Activated T-helper 1 cell treated with anti-CD3 and anti-CD28 coated beads, Interleukin-12 subunit alpha, Interleukin-12 subunit beta, Interleukin-2, Interleukin-4 antibody, amounts not matched to agents 30 ng/mL and 10 ng/mL and 1 ng/mL, durations not matched to agents 14 hours and 24 hours and 36 hours (primary cell): ENCODE measurements around the gene ZNF397. TPM values are rescaled to one million over a fixed set of nuclear protein-coding genes. Genes with fewer than 3 reads are reported as not detected.
A peak's percentile ranks its signal among the peaks of the same experiment; 100 is the strongest.

Experiments
- DNase-seq: peaks from one replicate; pipeline ENCODE4 v3.0.0; 2021; ENCODE audit warnings: low spot score
- H3K27ac Mint-ChIP-seq: one replicate; pipeline ENCODE4 v1.8.0; 2021; ENCODE audit warnings: mild to moderate bottlenecking, mixed read lengths
- H3K27me3 Mint-ChIP-seq: one replicate; pipeline ENCODE4 v1.8.0; 2022; ENCODE audit warnings: mild to moderate bottlenecking, moderate library complexity, mixed read lengths; ENCODE audit not compliant: insufficient read depth
- H3K36me3 Mint-ChIP-seq: one replicate; pipeline ENCODE4 v1.8.0; 2021; ENCODE audit warnings: low read depth, mixed read lengths
- H3K4me1 Mint-ChIP-seq: one replicate; pipeline ENCODE4 v1.8.0; 2021; ENCODE audit warnings: low read depth, mixed read lengths
- H3K4me3 Mint-ChIP-seq: one replicate; pipeline ENCODE4 v1.8.0; 2021; ENCODE audit warnings: mild to moderate bottlenecking, moderate library complexity, mixed read lengths
- H3K9me3 Mint-ChIP-seq: one replicate; pipeline ENCODE4 v1.8.0; 2021; ENCODE audit warnings: mixed read lengths
- intact Hi-C: fragments of 100-400 bp; cut with micrococcal nuclease; formaldehyde crosslinking; loops from one replicate; pipeline ENCODE4 v1.15.1; 2024
- total RNA-seq: library from RNA; stranded (reverse); gene quantifications from 2 replicates; pipeline ENCODE4 v1.2.3, GENCODE V29; 2022

Gene ZNF397
- total RNA-seq, 1 donor from 2014 or later = 18.8 TPM

- DNase-seq = no peak
- intact Hi-C loops = no loop called here
- Mint-ChIP-seq H3K27ac (no peak overlapping the region), H3K36me3 (no peaks in the 10 kb centered on the region), H3K27me3 (peaks cover 3% of the 10 kb centered on the region), H3K4me3 (no peak overlapping the region), H3K9me3 (no peaks in the 10 kb centered on the region), H3K4me1 (no peaks in the 10 kb centered on the region)
These were observed 17.0 kb upstream of the ZNF397 start for GRCh38 chr18:35223797-35224196.

GRCh38 chr18:35227254-35227653 lies 13.6 kb upstream of the ZNF397 start:
- H3K4me3 Mint-ChIP-seq = no peak overlapping the region
- no peak overlapping the region for H3K27ac Mint-ChIP-seq
- no peaks in the 10 kb centered on the region for H3K9me3 Mint-ChIP-seq
- no peak for DNase-seq
- H3K36me3 Mint-ChIP-seq = no peaks in the 10 kb centered on the region
- H3K27me3 Mint-ChIP-seq = peaks cover 3% of the 10 kb centered on the region
- intact Hi-C loops = no loop called here
- H3K4me1 Mint-ChIP-seq = peaks cover 4% of the 10 kb centered on the region

DNA sequence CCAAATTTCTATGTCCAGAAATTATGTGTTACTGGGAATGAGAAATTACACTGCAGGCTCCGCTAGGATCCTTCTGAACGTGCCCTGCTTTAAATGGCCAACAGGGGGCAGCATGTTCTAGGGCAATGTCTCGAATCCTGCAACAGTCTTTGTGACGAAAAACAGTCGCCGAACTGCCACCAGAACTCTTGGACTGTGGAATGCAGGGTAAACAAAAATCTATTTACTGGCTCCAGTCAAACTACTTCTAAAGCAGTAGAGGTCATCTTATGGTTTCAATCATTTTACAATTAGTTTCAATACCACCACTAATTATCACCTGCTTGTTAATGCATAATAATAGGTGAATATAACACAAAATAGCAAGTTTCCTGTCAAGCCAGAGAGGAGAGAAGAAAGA lies 9.8 kb upstream of the ZNF397 start:
- DNase-seq = peak; percentile 65
- Mint-ChIP-seq H3K27ac (peak overlapping the region; percentile 0), H3K4me1 (peaks cover 4% of the 10 kb centered on the region), H3K4me3 (peak overlapping the region; percentile 44), H3K9me3 (no peaks in the 10 kb centered on the region), H3K36me3 (no peaks in the 10 kb centered on the region), H3K27me3 (no peaks in the 10 kb centered on the region)
- intact Hi-C loops = loop anchor here (1.0 to 5.0 kb wide), 7 partner anchors 9 to 225 kb away; partner anchors contain the start of gene ZNF24

GRCh38 chr18:35236571-35237363 lies 4.1 kb upstream of the ZNF397 start:
- Mint-ChIP-seq H3K27ac (no peak overlapping the region), H3K4me1 (peaks cover 6% of the 10 kb centered on the region), H3K9me3 (no peaks in the 10 kb centered on the region), H3K4me3 (no peak overlapping the region), H3K27me3 (no peaks in the 10 kb centered on the region), H3K36me3 (no peaks in the 10 kb centered on the region)
- intact Hi-C loops = no loop called here
- no peak for DNase-seq

DNA sequence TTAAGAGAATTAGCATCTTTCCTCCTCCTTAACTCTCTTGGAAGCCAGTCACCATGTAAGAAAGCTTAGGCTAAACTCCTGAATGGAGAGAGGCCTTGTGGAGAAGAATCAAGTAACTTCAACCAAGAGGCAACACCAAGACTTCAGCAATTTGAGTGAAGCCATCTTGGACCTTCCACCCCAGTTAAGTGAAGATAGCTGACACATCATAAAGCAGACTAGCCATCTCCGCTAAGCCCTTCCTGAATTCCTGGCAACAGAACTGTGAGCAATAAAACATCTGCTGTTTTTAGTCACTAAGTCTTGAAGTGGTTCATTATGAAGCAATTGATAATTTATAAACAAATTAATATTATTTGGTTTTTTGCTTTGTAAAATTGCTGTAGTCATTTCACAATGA lies 1.5 kb upstream of the ZNF397 start:
- H3K27ac Mint-ChIP-seq = no peak overlapping the region
- H3K9me3 Mint-ChIP-seq = peaks cover 11% of the 10 kb centered on the region
- H3K4me3 Mint-ChIP-seq = no peak overlapping the region
- peaks cover 12% of the 10 kb centered on the region for H3K4me1 Mint-ChIP-seq
- H3K36me3 Mint-ChIP-seq = peaks cover 21% of the 10 kb centered on the region
- intact Hi-C loops = no loop called here
- DNase-seq = no peak
- no peaks in the 10 kb centered on the region for H3K27me3 Mint-ChIP-seq

DNA sequence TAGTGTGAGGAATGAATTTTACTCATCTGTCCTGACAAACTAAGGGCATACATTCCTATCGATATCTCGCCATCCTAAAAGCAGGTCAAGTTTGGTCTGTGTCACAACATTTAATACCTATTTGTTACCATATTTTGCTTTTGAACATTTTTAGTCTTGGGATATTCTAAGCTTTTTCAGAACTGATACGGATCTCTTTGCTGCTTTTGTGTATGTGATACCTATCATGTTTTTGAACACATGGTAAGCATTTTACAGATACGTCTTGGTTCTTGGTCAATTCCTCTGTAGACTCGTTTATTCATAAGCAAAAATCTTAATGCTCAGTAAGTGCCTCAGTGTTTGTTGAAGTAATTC lies 592 bp downstream of the ZNF397 start:
- Mint-ChIP-seq H3K27ac (peak overlapping the region; percentile 97), H3K9me3 (peaks cover 32% of the 10 kb centered on the region), H3K4me3 (peak overlapping the region; percentile 97), H3K36me3 (peaks cover 42% of the 10 kb centered on the region), H3K27me3 (no peaks in the 10 kb centered on the region), H3K4me1 (peaks cover 12% of the 10 kb centered on the region)
- DNase-seq = no peak
- intact Hi-C loops = loop anchor here (1.0 to 10.0 kb wide), 8 partner anchors 27 to 887 kb away; partner anchors contain the start of genes ELP2, GALNT1, RMP24 and SLC39A6

- Mint-ChIP-seq H3K27me3 (no peaks in the 10 kb centered on the region), H3K9me3 (peaks cover 41% of the 10 kb centered on the region), H3K4me3 (peak overlapping the region; percentile 97), H3K36me3 (peaks cover 52% of the 10 kb centered on the region), H3K27ac (no peak overlapping the region), H3K4me1 (peaks cover 12% of the 10 kb centered on the region)
- intact Hi-C loops = loop anchor here (5.0 to 10.0 kb wide), 2 partner anchors 340 to 732 kb away; partner anchors contain the start of genes GALNT1 and RMP24
- no peak for DNase-seq
These were observed 1.6 kb downstream of the ZNF397 start for GRCh38 chr18:35242426-35242825.

GRCh38 chr18:35244671-35245070 lies 3.8 kb downstream of the ZNF397 start:
- no peak overlapping the region for H3K27ac Mint-ChIP-seq
- no peak overlapping the region for H3K4me3 Mint-ChIP-seq
- intact Hi-C loops = loop anchor here (5.0 to 10.0 kb wide), 2 partner anchors 338 to 730 kb away; partner anchors contain the start of genes GALNT1 and RMP24
- peaks cover 69% of the 10 kb centered on the region for H3K36me3 Mint-ChIP-seq
- H3K9me3 Mint-ChIP-seq = peaks cover 48% of the 10 kb centered on the region
- H3K27me3 Mint-ChIP-seq = no peaks in the 10 kb centered on the region
- DNase-seq = no peak
- H3K4me1 Mint-ChIP-seq = peaks cover 12% of the 10 kb centered on the region

DNA sequence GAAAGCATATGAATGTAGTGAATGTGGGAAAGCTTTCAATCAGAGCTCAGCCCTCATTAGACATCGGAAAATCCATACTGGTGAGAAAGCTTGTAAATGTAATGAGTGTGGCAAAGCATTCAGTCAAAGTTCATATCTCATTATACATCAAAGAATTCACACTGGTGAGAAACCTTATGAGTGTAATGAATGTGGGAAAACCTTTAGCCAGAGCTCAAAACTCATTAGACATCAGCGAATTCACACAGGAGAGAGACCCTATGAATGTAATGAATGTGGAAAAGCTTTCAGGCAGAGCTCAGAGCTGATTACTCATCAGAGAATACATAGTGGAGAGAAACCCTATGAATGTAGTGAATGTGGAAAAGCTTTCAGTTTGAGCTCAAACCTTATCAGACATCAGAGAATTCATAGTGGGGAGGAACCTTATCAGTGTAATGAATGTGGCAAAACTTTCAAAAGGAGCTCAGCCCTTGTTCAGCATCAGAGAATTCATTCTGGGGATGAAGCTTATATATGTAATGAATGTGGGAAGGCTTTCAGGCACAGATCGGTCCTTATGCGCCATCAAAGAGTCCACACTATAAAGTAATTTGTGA lies 5.0 kb downstream of the ZNF397 start:
- H3K27ac Mint-ChIP-seq = no peak overlapping the region
- H3K9me3 Mint-ChIP-seq = peaks cover 58% of the 10 kb centered on the region
- no peak overlapping the region for H3K4me3 Mint-ChIP-seq
- DNase-seq = no peak
- H3K4me1 Mint-ChIP-seq = peaks cover 12% of the 10 kb centered on the region
- peaks cover 79% of the 10 kb centered on the region for H3K36me3 Mint-ChIP-seq
- intact Hi-C loops = loop anchor here (10.0 kb wide), 1 partner anchor 729 kb away; the partner anchor contains the start of gene RMP24
- no peaks in the 10 kb centered on the region for H3K27me3 Mint-ChIP-seq

- no peaks in the 10 kb centered on the region for H3K27me3 Mint-ChIP-seq
- DNase-seq = no peak
- H3K4me1 Mint-ChIP-seq = peaks cover 5% of the 10 kb centered on the region
- no peak overlapping the region for H3K27ac Mint-ChIP-seq
- H3K36me3 Mint-ChIP-seq = peaks cover 89% of the 10 kb centered on the region
- intact Hi-C loops = loop anchor here (10.0 kb wide), 1 partner anchor 728 kb away; the partner anchor contains the start of gene RMP24
- no peak overlapping the region for H3K4me3 Mint-ChIP-seq
- peaks cover 67% of the 10 kb centered on the region for H3K9me3 Mint-ChIP-seq
These were observed 6.0 kb downstream of the ZNF397 start for GRCh38 chr18:35246831-35247230.

DNA sequence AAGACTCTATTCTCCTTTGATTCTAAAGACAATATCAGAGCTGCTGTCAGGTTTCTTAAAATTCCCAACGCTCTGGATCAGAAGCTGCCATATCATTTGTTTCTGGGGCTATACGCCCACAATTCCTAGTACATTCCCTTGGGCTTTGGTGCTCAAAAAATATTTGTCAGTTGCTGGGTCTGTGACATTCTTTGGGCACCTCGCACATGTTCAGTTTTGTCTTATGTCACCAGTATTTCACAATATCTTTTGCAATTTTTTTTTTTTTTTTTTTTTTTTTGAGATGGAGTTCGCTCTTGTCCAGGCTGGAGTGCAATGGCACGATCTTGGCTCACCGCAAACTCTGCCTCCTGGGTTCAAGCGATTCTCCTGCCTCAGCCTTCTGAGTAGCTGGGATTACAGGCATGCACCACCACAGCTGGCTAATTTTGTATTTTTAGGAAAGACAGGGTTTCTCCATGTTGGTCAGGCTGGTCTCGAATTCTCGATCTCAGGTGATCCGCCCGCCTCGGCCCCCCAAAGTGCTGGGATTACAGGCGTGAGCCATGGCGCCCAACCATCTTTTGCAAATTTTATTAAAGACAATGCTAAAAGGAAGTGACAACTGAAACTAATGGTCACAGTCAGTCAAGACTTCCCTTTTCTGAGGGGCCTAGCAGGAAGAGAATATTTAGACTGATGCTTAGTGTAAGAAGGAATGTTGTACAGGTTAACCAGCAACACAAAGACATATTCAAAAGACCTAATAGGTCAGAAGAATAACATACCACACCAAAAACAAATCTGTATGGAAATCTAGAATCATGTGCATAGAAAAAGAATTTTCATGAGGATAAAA lies 6.8 kb downstream of the ZNF397 start:
- H3K4me1 Mint-ChIP-seq = peaks cover 2% of the 10 kb centered on the region
- no peak overlapping the region for H3K4me3 Mint-ChIP-seq
- peaks cover 92% of the 10 kb centered on the region for H3K36me3 Mint-ChIP-seq
- intact Hi-C loops = loop anchor here (10.0 kb wide), 1 partner anchor 727 kb away; the partner anchor contains the start of gene RMP24
- H3K27ac Mint-ChIP-seq = no peak overlapping the region
- H3K9me3 Mint-ChIP-seq = peaks cover 75% of the 10 kb centered on the region
- DNase-seq = no peak
- H3K27me3 Mint-ChIP-seq = no peaks in the 10 kb centered on the region

DNA sequence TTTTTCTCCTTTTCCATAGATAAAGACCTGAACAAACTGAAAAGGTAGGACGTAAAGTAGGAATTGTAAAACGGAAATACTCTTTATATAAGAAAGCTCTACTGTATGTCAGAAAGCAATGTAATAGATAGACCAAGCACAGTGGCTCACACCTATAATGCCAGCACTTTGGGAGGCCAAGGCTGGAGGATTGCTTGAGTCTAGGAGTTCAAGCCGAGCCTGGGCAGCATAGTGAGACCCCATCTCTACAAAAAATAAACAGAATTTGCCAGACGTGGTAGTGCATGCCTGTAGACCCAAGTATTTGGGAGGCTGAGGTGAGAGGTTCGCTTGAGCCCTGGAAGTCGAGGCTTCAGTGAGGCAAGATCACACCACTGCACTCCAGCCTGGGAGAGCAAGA lies 7.6 kb downstream of the ZNF397 start:
- Mint-ChIP-seq H3K27me3 (no peaks in the 10 kb centered on the region), H3K4me1 (no peaks in the 10 kb centered on the region), H3K9me3 (peaks cover 81% of the 10 kb centered on the region), H3K36me3 (peaks cover 93% of the 10 kb centered on the region), H3K4me3 (no peak overlapping the region), H3K27ac (no peak overlapping the region)
- intact Hi-C loops = loop anchor here (10.0 kb wide), 1 partner anchor 726 kb away; the partner anchor contains the start of gene RMP24
- no peak for DNase-seq
